Mesendoderm (in vitro differentiated cells): ENCODE results near the gene ZNF714.

Experiments
- DNase-seq: peaks from one replicate; pipeline ENCODE4 v3.0.0; 2013
- H2AK5ac ChIP-seq: 2 replicates; pipeline ENCODE4 v1.6.1; 2013; ENCODE audit warnings: low read length, inconsistent platforms
- H2BK120ac ChIP-seq: 2 replicates; pipeline ENCODE4 v1.6.1; 2013; ENCODE audit warnings: low read depth, mild to moderate bottlenecking, low read length, moderate library complexity, mixed read lengths
- H2BK15ac ChIP-seq: replicated peaks from 2 replicates; pipeline ENCODE4 v1.6.1; 2013; ENCODE audit warnings: low read depth, mild to moderate bottlenecking, moderate library complexity
- H2BK5ac ChIP-seq: 2 replicates; pipeline ENCODE4 v1.6.1; 2013; ENCODE audit warnings: low read length, inconsistent platforms
- H3K18ac ChIP-seq: 2 replicates; pipeline ENCODE4 v1.6.1; 2013; ENCODE audit warnings: mild to moderate bottlenecking, low read length, mixed read lengths
- H3K23ac ChIP-seq: one replicate; pipeline ENCODE4 v1.6.1; 2013; ENCODE audit warnings: low read length
- H3K27ac ChIP-seq: 2 replicates; pipeline ENCODE4 v1.5.1; 2013; ENCODE audit warnings: low read depth, mild to moderate bottlenecking, inconsistent platforms, low read length, moderate library complexity
- H3K27me3 ChIP-seq: 2 replicates; pipeline ENCODE4 v1.6.1; 2013; ENCODE audit warnings: low read length, control low read depth, mild to moderate bottlenecking, inconsistent platforms; ENCODE audit not compliant: insufficient read depth, poor library complexity
- H3K36me3 ChIP-seq: 2 replicates; pipeline ENCODE4 v1.6.1; 2013; ENCODE audit warnings: low read length, inconsistent platforms; ENCODE audit not compliant: control insufficient read depth, insufficient read depth
- H3K4ac ChIP-seq: one replicate; pipeline ENCODE4 v1.6.1; 2013; ENCODE audit warnings: low read depth, mild to moderate bottlenecking, low read length, moderate library complexity
- H3K4me1 ChIP-seq: 2 replicates; pipeline ENCODE4 v1.6.1; 2013; ENCODE audit warnings: low read depth, low read length, inconsistent platforms; ENCODE audit not compliant: control insufficient read depth
- H3K4me2 ChIP-seq: 2 replicates; pipeline ENCODE4 v1.6.1; 2013; ENCODE audit warnings: low read length
- H3K4me3 ChIP-seq: 2 replicates; pipeline ENCODE4 v1.5.1; 2013; ENCODE audit warnings: mild to moderate bottlenecking, low read length
- H3K56ac ChIP-seq: one replicate; pipeline ENCODE4 v1.6.1; 2013; ENCODE audit warnings: low read length
- H3K79me1 ChIP-seq: 2 replicates; pipeline ENCODE4 v1.6.1; 2013; ENCODE audit warnings: low read length, inconsistent platforms
- H3K79me2 ChIP-seq: 2 replicates; pipeline ENCODE4 v1.6.1; 2013; ENCODE audit warnings: mild to moderate bottlenecking, low read length; ENCODE audit not compliant: control insufficient read depth, insufficient read depth
- H3K9ac ChIP-seq: 2 replicates; pipeline ENCODE4 v1.6.1; 2013; ENCODE audit warnings: low read length, inconsistent platforms
- H4K5ac ChIP-seq: one replicate; pipeline ENCODE4 v1.6.1; 2013; ENCODE audit warnings: low read length
- H4K8ac ChIP-seq: one replicate; pipeline ENCODE4 v1.6.1; 2013; ENCODE audit warnings: low read depth, mild to moderate bottlenecking, control low read depth, low read length, moderate library complexity
- WGBS: extraction: QIAGEN DNeasy Blood & Tissue Kit; methylation state at CpG from one replicate; pipeline ENCODE4 v1.1.7; 2013; ENCODE audit warnings: low lambda C conversion rate, missing lambda C conversion rate; ENCODE audit not compliant: insufficient coverage; ENCODE audit errors: extremely low coverage; 5-methylcytosine and 5-hydroxymethylcytosine counted together

Gene ZNF714

GRCh38 chr19:21127001-21127400 lies 45.0 kb downstream of the ZNF714 start:
- Histone ChIP-seq H3K4me3 (no peak overlapping the region), H2BK5ac (no peak overlapping the region), H3K36me3 (no peaks in the 10 kb centered on the region), H4K8ac (no peak overlapping the region), H3K4ac (no peak overlapping the region), H3K4me2 (no peak overlapping the region), H3K56ac (no peak overlapping the region), H3K27ac (no peak overlapping the region), H3K79me2 (no peaks in the 10 kb centered on the region), H3K9ac (no peak overlapping the region), H3K23ac (no peak overlapping the region), H3K4me1 (no peaks in the 10 kb centered on the region), H2BK120ac (no peak overlapping the region), H4K5ac (no peak overlapping the region), H3K27me3 (no peaks in the 10 kb centered on the region), H2BK15ac (no peak overlapping the region), H3K18ac (no peak overlapping the region), H2AK5ac (no peak overlapping the region), H3K79me1 (no peaks in the 10 kb centered on the region)
- DNase-seq: no peak
- no CpG with 5 or more reads among the region's 2 CpGs for WGBS

- Histone ChIP-seq H4K8ac (no peak overlapping the region), H3K4me1 (no peaks in the 10 kb centered on the region), H3K79me1 (no peaks in the 10 kb centered on the region), H3K4ac (no peak overlapping the region), H2BK120ac (no peak overlapping the region), H3K4me3 (no peak overlapping the region), H3K27me3 (no peaks in the 10 kb centered on the region), H2BK5ac (no peak overlapping the region), H3K18ac (no peak overlapping the region), H3K23ac (no peak overlapping the region), H3K9ac (no peak overlapping the region), H2BK15ac (no peak overlapping the region), H3K4me2 (no peak overlapping the region), H3K36me3 (no peaks in the 10 kb centered on the region), H3K56ac (no peak overlapping the region), H3K27ac (no peak overlapping the region), H2AK5ac (no peak overlapping the region), H4K5ac (no peak overlapping the region), H3K79me2 (no peaks in the 10 kb centered on the region)
- no peak for DNase-seq
- WGBS: no CpG with 5 or more reads among the region's 4 CpGs
Measured at GRCh38 chr19:21127898-21128297, 45.9 kb downstream of the ZNF714 start.

- Histone ChIP-seq H2AK5ac (no peak overlapping the region), H3K18ac (no peak overlapping the region), H3K79me1 (no peaks in the 10 kb centered on the region), H4K5ac (no peak overlapping the region), H3K56ac (no peak overlapping the region), H3K36me3 (no peaks in the 10 kb centered on the region), H2BK120ac (no peak overlapping the region), H3K4me3 (no peak overlapping the region), H3K9ac (no peak overlapping the region), H3K79me2 (no peaks in the 10 kb centered on the region), H3K4me2 (no peak overlapping the region), H3K4me1 (no peaks in the 10 kb centered on the region), H3K27me3 (no peaks in the 10 kb centered on the region), H4K8ac (no peak overlapping the region), H2BK5ac (no peak overlapping the region), H2BK15ac (no peak overlapping the region), H3K4ac (no peak overlapping the region), H3K27ac (no peak overlapping the region), H3K23ac (no peak overlapping the region)
- no peak for DNase-seq
- 100% methylated on average over 2 of the region's 6 CpGs for WGBS
Measured at GRCh38 chr19:21128901-21129698, 47.1 kb downstream of the ZNF714 start.

- Histone ChIP-seq H3K79me2 (no peaks in the 10 kb centered on the region), H3K36me3 (no peaks in the 10 kb centered on the region), H2BK15ac (no peak overlapping the region), H3K18ac (no peak overlapping the region), H3K4me1 (no peaks in the 10 kb centered on the region), H3K23ac (no peak overlapping the region), H2BK120ac (no peak overlapping the region), H3K4ac (no peak overlapping the region), H3K9ac (no peak overlapping the region), H3K79me1 (no peaks in the 10 kb centered on the region), H3K4me2 (no peak overlapping the region), H3K27me3 (no peaks in the 10 kb centered on the region), H3K56ac (no peak overlapping the region), H2AK5ac (no peak overlapping the region), H2BK5ac (no peak overlapping the region), H3K27ac (no peak overlapping the region), H4K5ac (no peak overlapping the region), H3K4me3 (no peak overlapping the region), H4K8ac (no peak overlapping the region)
- no peak for DNase-seq
- no CpG with 5 or more reads among the region's 3 CpGs for WGBS
Measured at GRCh38 chr19:21130097-21130775, 48.2 kb downstream of the ZNF714 start.

GRCh38 chr19:21133633-21134032 lies 51.6 kb downstream of the ZNF714 start:
- Histone ChIP-seq H3K79me2 (no peaks in the 10 kb centered on the region), H2BK15ac (no peak overlapping the region), H3K23ac (no peak overlapping the region), H2AK5ac (no peak overlapping the region), H3K4me2 (no peak overlapping the region), H3K56ac (no peak overlapping the region), H3K4ac (no peak overlapping the region), H3K27me3 (no peaks in the 10 kb centered on the region), H3K27ac (no peak overlapping the region), H2BK120ac (no peak overlapping the region), H3K4me3 (no peak overlapping the region), H3K18ac (no peak overlapping the region), H2BK5ac (no peak overlapping the region), H3K36me3 (no peaks in the 10 kb centered on the region), H4K8ac (no peak overlapping the region), H4K5ac (no peak overlapping the region), H3K4me1 (no peaks in the 10 kb centered on the region), H3K79me1 (no peaks in the 10 kb centered on the region), H3K9ac (no peak overlapping the region)
- whole genome bisulfite sequencing: no CpG with 5 or more reads among the region's 1 CpG
- DNase-seq: no peak
